IMR-90 (cell line): ENCODE data around the gene OSBPL1A. TPM values are rescaled to one million over a fixed set of nuclear protein-coding genes. Genes with fewer than 3 reads are reported as not detected.

Source experiments
- ATAC-seq: fragments of 200-7000 bp; cut with Tn5 transposase; 2 replicates; pipeline ENCODE4 v1.9.1; 2020; ENCODE audit warnings: low read depth, mild to moderate bottlenecking, moderate library complexity
- BruUV-seq: library from RNA; stranded (reverse); fragments of 400-500 nt; replicated peaks from 2 replicates; lab custom pipeline; 2021; lab: Mats Ljungman, UMichigan
- CTCF ChIA-PET: fragments of 300-600 bp; formaldehyde crosslinking; extraction: SDS; loops from one replicate; lab custom pipeline; 2021; ENCODE audit warnings: antibody characterized with exemption; lab: Yijun Ruan, JAX
- POLR2A ChIA-PET: fragments of 300-600 bp; sonication (Branson Sonifier 250); formaldehyde crosslinking; loops from one replicate; lab custom pipeline; 2022; ENCODE audit warnings: antibody characterized with exemption; ENCODE audit not compliant: unreplicated experiment; lab: Charles Lee
- DNase-seq: peaks from one replicate; pipeline ENCODE4 v3.0.0; 2013
- H2AFZ ChIP-seq: replicated peaks from 2 replicates; pipeline ENCODE3; 2013; ENCODE audit warnings: low read length, mild to moderate bottlenecking; ENCODE audit not compliant: poor library complexity
- H2AK5ac ChIP-seq: 2 replicates; pipeline ENCODE4 v1.6.1; 2013; ENCODE audit warnings: low read depth, low read length, inconsistent platforms
- H2AK9ac ChIP-seq: replicated peaks from 2 replicates; pipeline ENCODE3; 2013; ENCODE audit warnings: mild to moderate bottlenecking, low read depth, low read length, moderate library complexity; ENCODE audit not compliant: poor library complexity
- H2BK120ac ChIP-seq: 2 replicates; pipeline ENCODE4 v1.6.1; 2013; ENCODE audit warnings: low read depth, low read length, inconsistent platforms
- H2BK15ac ChIP-seq: 3 replicates; pipeline ENCODE4 v1.6.1; 2013; ENCODE audit warnings: low read depth, low read length, inconsistent platforms
- H2BK20ac ChIP-seq: 2 replicates; pipeline ENCODE4 v1.6.1; 2013; ENCODE audit warnings: low read depth, mild to moderate bottlenecking, inconsistent platforms, low read length, moderate library complexity
- H2BK5ac ChIP-seq: 2 replicates; pipeline ENCODE4 v1.6.1; 2013; ENCODE audit warnings: mild to moderate bottlenecking, low read depth, low read length, inconsistent platforms; ENCODE audit not compliant: poor library complexity, severe bottlenecking
- H3K14ac ChIP-seq: replicated peaks from 2 replicates; pipeline ENCODE4 v1.6.1; 2013; ENCODE audit warnings: low read depth, low read length, inconsistent platforms
- H3K18ac ChIP-seq: 2 replicates; pipeline ENCODE4 v1.6.1; 2013; ENCODE audit warnings: low read depth, low read length, control low read depth
- H3K23ac ChIP-seq: 2 replicates; pipeline ENCODE4 v1.6.1; 2013; ENCODE audit warnings: low read depth, low read length, inconsistent platforms
- H3K27ac ChIP-seq: 2 replicates; pipeline ENCODE4 v1.5.1; 2013; ENCODE audit warnings: mild to moderate bottlenecking, control low read depth, low read length; ENCODE audit not compliant: insufficient read depth
- H3K27me3 ChIP-seq: 2 replicates; pipeline ENCODE4 v1.6.1; 2013; ENCODE audit warnings: low read length; ENCODE audit not compliant: control insufficient read depth, insufficient read depth
- H3K36me3 ChIP-seq: 2 replicates; pipeline ENCODE4 v1.6.1; 2013; ENCODE audit warnings: low read length, mixed read lengths; ENCODE audit not compliant: control insufficient read depth, insufficient read depth
- H3K4ac ChIP-seq: 2 replicates; pipeline ENCODE4 v1.6.1; 2013; ENCODE audit warnings: low read depth, low read length, inconsistent platforms
- H3K4me1 ChIP-seq: 2 replicates; pipeline ENCODE4 v1.6.1; 2013; ENCODE audit warnings: low read length, mixed read lengths; ENCODE audit not compliant: control insufficient read depth, insufficient read depth
- H3K4me2 ChIP-seq: 2 replicates; pipeline ENCODE4 v1.6.1; 2013; ENCODE audit warnings: low read depth, mild to moderate bottlenecking, control low read depth, low read length, moderate library complexity
- H3K4me3 ChIP-seq: 2 replicates; pipeline ENCODE4 v1.5.1; 2013; ENCODE audit warnings: low read depth, mild to moderate bottlenecking, control low read depth, low read length, moderate library complexity; ENCODE audit not compliant: insufficient read depth
- H3K56ac ChIP-seq: 2 replicates; pipeline ENCODE4 v1.6.1; 2013; ENCODE audit warnings: low read length, inconsistent platforms; ENCODE audit not compliant: insufficient read depth; ENCODE audit errors: extremely low read depth
- H3K79me1 ChIP-seq, 2 experiments: 2 replicates each; pipeline ENCODE4 v1.6.1; 2013; ENCODE audit warnings: low read length in 2 of 2, inconsistent platforms in 1 of 2, low read depth in 1 of 2
- H3K9ac ChIP-seq: 2 replicates; pipeline ENCODE4 v1.6.1; 2013; ENCODE audit warnings: low read depth, low read length, control low read depth
- H3K9me1 ChIP-seq: 2 replicates; pipeline ENCODE4 v1.6.1; 2013; ENCODE audit warnings: low read length, inconsistent platforms; ENCODE audit not compliant: insufficient read depth
- H3K9me3 ChIP-seq: 2 replicates; pipeline ENCODE4 v1.6.1; 2013; ENCODE audit warnings: low read length; ENCODE audit not compliant: control insufficient read depth, insufficient read depth
- H4K20me1 ChIP-seq: 2 replicates; pipeline ENCODE4 v1.6.1; 2013; ENCODE audit warnings: low read length, inconsistent platforms; ENCODE audit not compliant: insufficient read depth
- H4K5ac ChIP-seq: 2 replicates; pipeline ENCODE4 v1.6.1; 2013; ENCODE audit warnings: mild to moderate bottlenecking, low read depth, low read length, control low read depth
- H4K8ac ChIP-seq, 2 experiments: 2 replicates each; pipeline ENCODE4 v1.6.1; 2013; ENCODE audit warnings: low read depth in 2 of 2, low read length in 2 of 2, control low read depth in 1 of 2, inconsistent platforms in 1 of 2
- H4K91ac ChIP-seq: 2 replicates; pipeline ENCODE4 v1.6.1; 2013; ENCODE audit warnings: low read depth, low read length, inconsistent platforms; ENCODE audit not compliant: insufficient read depth
- BHLHE40 ChIP-seq: fragments of 150-350 bp; IDR thresholded peaks from 2 replicates; pipeline ENCODE4 v1.6.1; 2016; ENCODE audit warnings: mild to moderate bottlenecking, low read depth, low read length
- CHD1 ChIP-seq: IDR thresholded peaks from 2 replicates; pipeline ENCODE4 v1.6.1; 2012; ENCODE audit warnings: low read depth, low read length, improper control_type of control experiment
- FOS ChIP-seq: fragments of 150-350 bp; IDR thresholded peaks from 2 replicates; pipeline ENCODE4 v1.6.1; 2016; ENCODE audit warnings: low read depth, low read length
- MXI1 ChIP-seq: IDR thresholded peaks from 2 replicates; pipeline ENCODE4 v1.6.1; 2012; ENCODE audit warnings: low read depth, mild to moderate bottlenecking, low read length, moderate library complexity, borderline replicate concordance
- NFE2L2 ChIP-seq: fragments of 150-350 bp; IDR thresholded peaks from 2 replicates; pipeline ENCODE4 v1.6.1; 2016; ENCODE audit warnings: low read depth, mild to moderate bottlenecking, low read length
- RCOR1 ChIP-seq: IDR thresholded peaks from 2 replicates; pipeline ENCODE4 v1.6.1; 2012; ENCODE audit warnings: mild to moderate bottlenecking, low read length, improper control_type of control experiment; ENCODE audit not compliant: insufficient replicate concordance
- SMC3 ChIP-seq: fragments of 150-350 bp; IDR thresholded peaks from 2 replicates; pipeline ENCODE4 v1.6.1; 2016; ENCODE audit warnings: low read depth, mild to moderate bottlenecking, antibody characterized with exemption, low read length, moderate library complexity
- WGBS, 2 experiments: methylation state at CpG; one replicate each; pipeline versions ENCODE4 v1.1.5 to v1.1.7; 2013; ENCODE audit warnings: missing lambda C conversion rate in 2 of 2; ENCODE audit not compliant: insufficient read length in 1 of 2; ENCODE audit errors: extremely low coverage in 2 of 2; 5-methylcytosine and 5-hydroxymethylcytosine counted together
- dilution Hi-C: fragments of 300-500 bp; cut with HindIII; formaldehyde crosslinking; loops from one replicate; pipeline ENCODE4 v1.14.3; 2018; ENCODE audit warnings: low sequenced_read_pairs; ENCODE audit not compliant: unreplicated experiment
- in situ Hi-C: fragments of 300-500 bp; cut with MboI; formaldehyde crosslinking; loops from 3 replicates; pipeline ENCODE4 v1.14.3; 2019; ENCODE audit warnings: low sequenced_read_pairs, inconsistent platforms, mixed read lengths
- intact Hi-C: fragments of 100-400 bp; cut with micrococcal nuclease; formaldehyde crosslinking; loops from 2 replicates; pipeline ENCODE4 v1.10.0; 2022
- polyA plus RNA-seq, 3 experiments: library from polyadenylated mRNA; depleted of rRNA; stranded (reverse); fragments of >200 nt; gene quantifications; 2 replicates each; pipeline ENCODE4 v1.2.3, GENCODE V29; 2012; ENCODE audit warnings: low replicate concordance in 1 of 3
- total RNA-seq: library from RNA; depleted of rRNA; stranded (reverse); fragments of >200 nt; gene quantifications from 2 replicates; pipeline ENCODE4 v1.2.3, GENCODE V29; 2012

The OSBPL1A gene
- total and polyA plus RNA-seq, 2 of the 4 experiments (the other 2 are of a cell fraction): 29.4 to 70.4 TPM

DNA sequence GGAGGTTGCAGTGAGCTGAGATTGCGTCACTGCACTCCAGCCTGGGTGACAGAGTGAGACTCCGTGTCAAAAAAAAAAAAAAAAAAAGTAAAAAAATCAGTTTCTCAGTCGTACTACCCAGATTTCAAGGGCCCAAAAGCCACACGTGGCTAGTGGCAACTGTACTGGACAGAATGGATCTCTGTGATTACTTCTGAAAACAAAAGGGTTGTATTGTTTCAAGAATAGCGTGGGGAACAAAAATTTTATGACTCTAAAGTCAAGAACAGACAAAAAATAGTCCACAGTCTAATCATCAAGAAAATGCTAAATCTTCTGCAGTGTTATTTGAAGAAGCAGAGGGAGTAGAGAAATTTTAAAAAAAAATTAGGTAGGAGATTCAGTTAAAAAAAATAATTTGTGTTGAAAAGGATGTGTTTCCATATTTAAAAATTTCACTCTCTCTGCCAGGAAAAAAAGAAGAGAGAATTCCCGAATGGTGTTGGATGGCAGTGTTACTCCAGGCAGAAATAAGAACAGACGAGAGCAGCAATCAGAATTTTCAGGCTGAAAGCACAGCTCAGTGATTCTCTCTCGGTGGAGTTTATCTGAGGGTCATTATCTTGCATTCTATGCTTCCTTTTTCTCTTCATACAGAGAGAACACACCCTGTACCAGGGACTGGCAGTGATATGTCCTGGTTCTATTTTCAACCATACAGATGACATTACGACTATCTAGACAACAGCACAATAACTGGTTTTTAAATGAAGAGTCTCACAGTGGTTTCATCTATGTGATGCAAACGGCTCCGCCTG lies 196.9 kb downstream of the OSBPL1A start (continued):
- TF ChIP-seq CHD1: no peak
- no peak for TF ChIP-seq MXI1

DNA sequence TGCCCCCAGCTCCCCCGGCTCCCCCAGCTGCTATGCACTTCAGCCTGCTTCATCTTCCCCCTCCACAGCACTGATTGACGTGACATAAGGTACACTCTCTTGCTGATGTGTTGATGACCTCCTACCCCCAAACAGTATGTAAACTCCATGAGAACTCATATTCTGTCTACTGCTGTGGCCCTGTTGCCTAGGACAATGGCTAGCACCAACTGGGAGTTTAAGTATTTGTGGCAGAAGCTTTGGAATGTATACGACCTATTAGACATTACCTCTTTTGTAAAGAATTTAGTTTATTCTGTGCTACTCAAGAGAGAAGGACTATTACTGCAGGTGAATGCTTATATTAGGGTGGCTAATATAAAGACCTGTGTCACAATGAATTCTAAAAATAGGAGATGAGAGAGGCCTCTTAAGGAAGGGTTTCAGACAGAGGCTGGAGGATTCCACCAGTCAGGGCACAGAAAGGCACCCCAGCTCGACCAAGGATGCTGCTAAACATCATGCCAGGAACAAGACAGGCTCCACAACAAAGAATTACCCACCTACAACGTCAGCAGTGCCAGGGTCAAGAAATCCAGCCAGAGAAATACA lies 198.2 kb downstream of the OSBPL1A start:
- Histone ChIP-seq H3K56ac (no peak overlapping the region), H2BK5ac (no peak overlapping the region), H3K27ac (no peak overlapping the region), H2BK15ac (no peak overlapping the region), H2AFZ (no peak overlapping the region), H4K91ac (no peak overlapping the region), H3K4me1 (peaks cover 5% of the 10 kb centered on the region), H4K20me1 (peaks cover 10% of the 10 kb centered on the region), H3K18ac (no peak overlapping the region), H3K9me3 (no peaks in the 10 kb centered on the region), H3K4me3 (no peak overlapping the region), H4K8ac (no peak overlapping the region), H2AK5ac (0 out of 2 replicates have a peak overlapping the region, but pooled peaks have one; percentile 2), H3K23ac (no peak overlapping the region), H4K5ac (no peak overlapping the region), H3K4me2 (no peak overlapping the region), H3K27me3 (no peaks in the 10 kb centered on the region), H3K79me1 (peaks cover 6 to 14% of the 10 kb centered on the region in 2 experiments; a peak in 3 of 4 replicates), H3K9ac (no peak overlapping the region), H3K9me1 (peaks cover 10% of the 10 kb centered on the region), H2BK20ac (no peak overlapping the region), H2AK9ac (no peak overlapping the region), H3K4ac (no peak overlapping the region), H3K36me3 (no peaks in the 10 kb centered on the region; the same call in 1 of the 2 replicates), H3K14ac (no peak overlapping the region), H2BK120ac (no peak overlapping the region)
- BruUV-seq: no TSS peak
- no peak; the same call in 1 of the 2 replicates for ATAC-seq
- no CpG with 5 or more reads among the region's 5 CpGs for WGBS, 2 experiments
- dilution Hi-C loops (no loop called here), intact Hi-C loops (no loop called here), in situ Hi-C loops (no loop called here)
- POLR2A ChIA-PET: no interaction called here
- CTCF ChIA-PET: interaction anchor here (0.9 kb wide), 1 partner anchor 23 kb away, joined by 3 read pairs; no protein-coding TSS in a partner anchor
- TF ChIP-seq SMC3 (no peak), CHD1 (no peak), NFE2L2 (no peak), FOS (no peak), RCOR1 (no peak), BHLHE40 (no peak)
- DNase-seq: no peak
